ENCODE measurements around the gene SSBP3. TPM values are rescaled to one million over a fixed set of nuclear protein-coding genes. Genes with fewer than 3 reads are reported as not detected.
"Not testable (repeated sequence)": the region's sequence is repeated elsewhere in the genome, so short reads cannot be mapped to it uniquely, and the experiment has no call there.

The SSBP3 gene
- total RNA-seq, 2 donors from 2014 or later = 59.0 to 92.1 TPM

- no peak for ATAC-seq
- Mint-ChIP-seq H3K9me3 (no peaks in the 10 kb centered on the region), H3K27ac (peak overlapping the region in 1 of 2 donors; percentile 74), H3K36me3 (peaks cover 29% of the 10 kb centered on the region), H3K4me1 (ENCODE audit: low read depth in 2 of 2) (peaks cover 41 to 47% of the 10 kb centered on the region in 2 donors), H3K4me3 (no peak overlapping the region), H3K27me3 (no peaks in the 10 kb centered on the region)
- DNase-seq (ENCODE audit: low spot score) = no peak
These were observed 10.8 kb downstream of the SSBP3 start for GRCh38 chr1:54395281-54395934.

- no peak for ATAC-seq
- DNase-seq (ENCODE audit: low spot score) = no peak
- Mint-ChIP-seq H3K36me3 (peaks cover 17% of the 10 kb centered on the region), H3K27me3 (no peaks in the 10 kb centered on the region), H3K4me1 (ENCODE audit: low read depth in 2 of 2) (peaks cover 34 to 41% of the 10 kb centered on the region in 2 donors), H3K9me3 (no peaks in the 10 kb centered on the region), H3K27ac (peak overlapping the region in 1 of 2 donors; percentile 74), H3K4me3 (no peak overlapping the region)
These were observed 12.1 kb downstream of the SSBP3 start for GRCh38 chr1:54394104-54394503.

- H3K27me3 Mint-ChIP-seq = no peaks in the 10 kb centered on the region
- ATAC-seq (no peak), DNase-seq (ENCODE audit: low spot score) (no peak)
- H3K27ac Mint-ChIP-seq = peak overlapping the region in 1 of 2 donors; percentile 22
- peaks cover 21 to 44% of the 10 kb centered on the region in 2 donors for H3K4me1 Mint-ChIP-seq (ENCODE audit: low read depth in 2 of 2)
- H3K36me3 Mint-ChIP-seq = peaks cover 4% of the 10 kb centered on the region
- no peak overlapping the region for H3K4me3 Mint-ChIP-seq
- H3K9me3 Mint-ChIP-seq = no peaks in the 10 kb centered on the region
These were observed 13.8 kb downstream of the SSBP3 start for GRCh38 chr1:54392401-54392800.

GRCh38 chr1:54391450-54392209 is 14.6 kb downstream of the SSBP3 start:
- Mint-ChIP-seq H3K27me3 (no peaks in the 10 kb centered on the region), H3K4me3 (no peak overlapping the region), H3K9me3 (no peaks in the 10 kb centered on the region), H3K36me3 (peaks cover 4% of the 10 kb centered on the region), H3K27ac (peak overlapping the region; percentile 22 to 45), H3K4me1 (ENCODE audit: low read depth in 2 of 2) (peaks cover 26 to 47% of the 10 kb centered on the region in 2 donors)
- DNase-seq (ENCODE audit: low spot score) = no peak
- ATAC-seq = no peak

GRCh38 chr1:54390655-54391054 is 15.5 kb downstream of the SSBP3 start:
- DNase-seq (ENCODE audit: low spot score) = no peak
- Mint-ChIP-seq H3K27me3 (no peaks in the 10 kb centered on the region), H3K36me3 (peaks cover 4% of the 10 kb centered on the region), H3K4me1 (ENCODE audit: low read depth in 2 of 2) (peaks cover 22 to 46% of the 10 kb centered on the region in 2 donors), H3K9me3 (no peaks in the 10 kb centered on the region), H3K4me3 (no peak overlapping the region), H3K27ac (peak overlapping the region in 1 of 2 donors; percentile 7)
- ATAC-seq = no peak

- H3K27me3 Mint-ChIP-seq; DNase-seq (ENCODE audit: low spot score); H3K36me3 Mint-ChIP-seq; H3K9me3 Mint-ChIP-seq; ATAC-seq; H3K4me3 Mint-ChIP-seq: not testable (repeated sequence)
- Mint-ChIP-seq H3K27ac (peak overlapping the region in 1 of 2 donors; percentile 7), H3K4me1 (ENCODE audit: low read depth in 2 of 2) (peaks cover 28 to 53% of the 10 kb centered on the region in 2 donors)
These were observed 16.6 kb downstream of the SSBP3 start for GRCh38 chr1:54389608-54390007.

GRCh38 chr1:54387419-54387818 is 18.8 kb downstream of the SSBP3 start:
- H3K9me3 Mint-ChIP-seq = no peaks in the 10 kb centered on the region
- peak overlapping the region in 1 of 2 donors; percentile 76 for H3K27ac Mint-ChIP-seq

GRCh38 chr1:54385727-54386022 is 20.5 kb downstream of the SSBP3 start:
- ATAC-seq (no peak), DNase-seq (ENCODE audit: low spot score) (no peak)
- H3K4me1 Mint-ChIP-seq (ENCODE audit: low read depth in 2 of 2) = peaks cover 28 to 57% of the 10 kb centered on the region in 2 donors
- no peak overlapping the region for H3K4me3 Mint-ChIP-seq
- H3K27ac Mint-ChIP-seq = peak overlapping the region; percentile 0 to 31
- H3K9me3 Mint-ChIP-seq = no peaks in the 10 kb centered on the region
- H3K36me3 Mint-ChIP-seq = no peaks in the 10 kb centered on the region
- no peaks in the 10 kb centered on the region for H3K27me3 Mint-ChIP-seq

More at GRCh38 chr1:54387419-54387818, 18.8 kb downstream of the SSBP3 start:
- peaks cover under 1% of the 10 kb centered on the region for H3K36me3 Mint-ChIP-seq
- no peak overlapping the region for H3K4me3 Mint-ChIP-seq
- H3K4me1 Mint-ChIP-seq (ENCODE audit: low read depth in 2 of 2) = peaks cover 23 to 50% of the 10 kb centered on the region in 2 donors
- no peaks in the 10 kb centered on the region for H3K27me3 Mint-ChIP-seq
- ATAC-seq (no peak), DNase-seq (ENCODE audit: low spot score) (no peak)

- H3K27ac Mint-ChIP-seq = peak overlapping the region; percentile 0 to 31
- H3K27me3 Mint-ChIP-seq = no peaks in the 10 kb centered on the region
- H3K4me1 Mint-ChIP-seq (ENCODE audit: low read depth in 2 of 2) = peaks cover 30 to 57% of the 10 kb centered on the region in 2 donors
- no peak overlapping the region for H3K4me3 Mint-ChIP-seq
- ATAC-seq = no peak
- H3K9me3 Mint-ChIP-seq = no peaks in the 10 kb centered on the region
- no peaks in the 10 kb centered on the region for H3K36me3 Mint-ChIP-seq
- DNase-seq (ENCODE audit: low spot score) = no peak
These were observed 21.1 kb downstream of the SSBP3 start for GRCh38 chr1:54384918-54385726.

GRCh38 chr1:54384471-54384870 is 21.7 kb downstream of the SSBP3 start:
- Mint-ChIP-seq H3K4me3 (no peak overlapping the region), H3K36me3 (no peaks in the 10 kb centered on the region), H3K27me3 (no peaks in the 10 kb centered on the region), H3K4me1 (ENCODE audit: low read depth in 2 of 2) (peaks cover 30 to 57% of the 10 kb centered on the region in 2 donors), H3K27ac (peak overlapping the region in 1 of 2 donors; percentile 31), H3K9me3 (no peaks in the 10 kb centered on the region)
- ATAC-seq (no peak), DNase-seq (ENCODE audit: low spot score) (no peak)

GRCh38 chr1:54381524-54381923 is 24.7 kb downstream of the SSBP3 start:
- Mint-ChIP-seq H3K36me3 (no peaks in the 10 kb centered on the region), H3K4me1 (ENCODE audit: low read depth in 2 of 2) (peaks cover 54 to 62% of the 10 kb centered on the region in 2 donors), H3K4me3 (peak overlapping the region; percentile 11), H3K27ac (peak overlapping the region; percentile 49 to 87), H3K9me3 (no peaks in the 10 kb centered on the region), H3K27me3 (no peaks in the 10 kb centered on the region)
- DNase-seq (ENCODE audit: low spot score) = no peak
- no peak for ATAC-seq

- H3K27ac Mint-ChIP-seq = peak overlapping the region; percentile 49 to 87
- ATAC-seq (peak; percentile 70 to 77), DNase-seq (ENCODE audit: low spot score) (peak; percentile 85)
These were observed 25.8 kb downstream of the SSBP3 start for GRCh38 chr1:54380290-54380882.

GRCh38 chr1:54379555-54380289 is 26.5 kb downstream of the SSBP3 start:
- peak overlapping the region; percentile 49 to 87 for H3K27ac Mint-ChIP-seq
- peaks cover 53 to 63% of the 10 kb centered on the region in 2 donors for H3K4me1 Mint-ChIP-seq (ENCODE audit: low read depth in 2 of 2)
- DNase-seq (ENCODE audit: low spot score) = no peak

More at GRCh38 chr1:54380290-54380882, 25.8 kb downstream of the SSBP3 start:
- peak overlapping the region; percentile 62 for H3K4me3 Mint-ChIP-seq
- no peaks in the 10 kb centered on the region for H3K9me3 Mint-ChIP-seq
- no peaks in the 10 kb centered on the region for H3K27me3 Mint-ChIP-seq
- H3K36me3 Mint-ChIP-seq = no peaks in the 10 kb centered on the region
- H3K4me1 Mint-ChIP-seq (ENCODE audit: low read depth in 2 of 2) = peaks cover 56 to 64% of the 10 kb centered on the region in 2 donors

More at GRCh38 chr1:54379555-54380289, 26.5 kb downstream of the SSBP3 start:
- no peak for ATAC-seq
- Mint-ChIP-seq H3K4me3 (peak overlapping the region; percentile 62), H3K27me3 (no peaks in the 10 kb centered on the region), H3K9me3 (no peaks in the 10 kb centered on the region), H3K36me3 (no peaks in the 10 kb centered on the region)

Data from natural killer cell treated with Interleukin-12 subunit alpha and Interleukin-12 subunit beta and Interleukin-15 and Interleukin-18, amount 100 ng/mL, for 72 hours (primary cell).